GM21723 (cell line): ENCODE results near the gene MAU2.

Experiments
- ATAC-seq: cut with Tn5 transposase; IDR thresholded peaks from one replicate; pipeline ENCODE4 v1.9.1; 2021; ENCODE audit warnings: mild to moderate bottlenecking, moderate library complexity; ENCODE audit not compliant: unreplicated experiment

The MAU2 gene

GRCh38 chr19:19320361-19321140, at the start of gene MAU2, which contains the start of gene SUGP1:
Gene MAU2, plus strand, starts transcription at chr19:19320829. Its CDS starts 31 bp downstream, at chr19:19320860.
Gene SUGP1, minus strand, starts transcription at chr19:19320509. Its CDS starts 13 bp downstream, at chr19:19320496.
- ATAC-seq, result peak; percentile 89

- ATAC-seq, result no peak
Observed at GRCh38 chr19:19271828-19272599, 48.6 kb upstream of the MAU2 start.

GRCh38 chr19:19274146-19274545, 46.5 kb upstream of the MAU2 start:
- ATAC-seq, result no peak

GRCh38 chr19:19274716-19275565, 45.7 kb upstream of the MAU2 start:
- ATAC-seq, result no peak

GRCh38 chr19:19276386-19276785, 44.2 kb upstream of the MAU2 start:
- no peak for ATAC-seq

GRCh38 chr19:19276851-19277250, 43.8 kb upstream of the MAU2 start:
- ATAC-seq, result no peak

- ATAC-seq, result no peak
Observed at GRCh38 chr19:19278315-19278714, 42.3 kb upstream of the MAU2 start.

- ATAC-seq, result no peak
Observed at GRCh38 chr19:19279062-19279612, 41.5 kb upstream of the MAU2 start.

GRCh38 chr19:19279853-19280252, 40.8 kb upstream of the MAU2 start:
- ATAC-seq, result no peak

- ATAC-seq, result no peak
Observed at GRCh38 chr19:19280561-19280960, 40.1 kb upstream of the MAU2 start.

GRCh38 chr19:19285686-19286085, 34.9 kb upstream of the MAU2 start:
- ATAC-seq, result no peak

- no peak for ATAC-seq
Observed at GRCh38 chr19:19292607-19293006, 28.0 kb upstream of the MAU2 start.

GRCh38 chr19:19294914-19295313, 25.7 kb upstream of the MAU2 start:
- no peak for ATAC-seq

GRCh38 chr19:19296953-19297689, 23.5 kb upstream of the MAU2 start:
- ATAC-seq, result no peak

- no peak for ATAC-seq
Observed at GRCh38 chr19:19297759-19298158, 22.9 kb upstream of the MAU2 start.

GRCh38 chr19:19300613-19301012, 20.0 kb upstream of the MAU2 start:
- no peak for ATAC-seq

- ATAC-seq, result no peak
Observed at GRCh38 chr19:19303411-19303810, 17.2 kb upstream of the MAU2 start.

- no peak for ATAC-seq
Observed at GRCh38 chr19:19304186-19304965, 16.3 kb upstream of the MAU2 start.

GRCh38 chr19:19305066-19305465, 15.6 kb upstream of the MAU2 start:
- no peak for ATAC-seq
